C4-2B (cell line): Measurements from ENCODE around the gene MLXIP.

Experiments used
- ZFX ChIP-seq: fragments of 450-650 bp; IDR thresholded peaks from 2 replicates; pipeline ENCODE4 v1.6.1; 2017
- TF ChIP-seq, protein P1 (sequence below): fragments of 450-650 bp; conservative IDR thresholded peaks from 2 replicates; pipeline ENCODE4 v1.5.1; 2017; ENCODE audit warnings: mild to moderate bottlenecking

DNA sequence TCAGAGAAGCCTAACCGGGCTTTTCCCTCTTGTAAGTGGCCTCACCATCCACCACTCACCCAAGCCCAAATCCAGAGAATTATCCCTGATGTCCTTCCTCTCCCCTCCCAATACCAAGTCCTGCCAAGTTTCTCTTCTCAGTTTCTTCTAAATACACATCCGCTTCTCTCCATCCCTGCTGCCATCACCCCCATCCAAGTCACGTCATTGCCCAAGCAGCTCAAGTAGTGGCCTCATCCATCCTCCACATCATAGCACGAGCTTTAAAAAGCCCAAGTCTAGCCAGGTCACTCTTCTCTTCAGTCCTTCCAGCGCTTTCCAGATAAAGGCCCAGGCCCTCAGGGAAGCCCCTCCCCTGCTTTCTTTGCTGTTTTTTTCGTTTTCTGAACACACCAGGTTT, 70.1 kb downstream of the MLXIP start:
- TF ChIP-seq, protein P1, sequence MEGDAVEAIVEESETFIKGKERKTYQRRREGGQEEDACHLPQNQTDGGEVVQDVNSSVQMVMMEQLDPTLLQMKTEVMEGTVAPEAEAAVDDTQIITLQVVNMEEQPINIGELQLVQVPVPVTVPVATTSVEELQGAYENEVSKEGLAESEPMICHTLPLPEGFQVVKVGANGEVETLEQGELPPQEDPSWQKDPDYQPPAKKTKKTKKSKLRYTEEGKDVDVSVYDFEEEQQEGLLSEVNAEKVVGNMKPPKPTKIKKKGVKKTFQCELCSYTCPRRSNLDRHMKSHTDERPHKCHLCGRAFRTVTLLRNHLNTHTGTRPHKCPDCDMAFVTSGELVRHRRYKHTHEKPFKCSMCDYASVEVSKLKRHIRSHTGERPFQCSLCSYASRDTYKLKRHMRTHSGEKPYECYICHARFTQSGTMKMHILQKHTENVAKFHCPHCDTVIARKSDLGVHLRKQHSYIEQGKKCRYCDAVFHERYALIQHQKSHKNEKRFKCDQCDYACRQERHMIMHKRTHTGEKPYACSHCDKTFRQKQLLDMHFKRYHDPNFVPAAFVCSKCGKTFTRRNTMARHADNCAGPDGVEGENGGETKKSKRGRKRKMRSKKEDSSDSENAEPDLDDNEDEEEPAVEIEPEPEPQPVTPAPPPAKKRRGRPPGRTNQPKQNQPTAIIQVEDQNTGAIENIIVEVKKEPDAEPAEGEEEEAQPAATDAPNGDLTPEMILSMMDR, result no peak
- TF ChIP-seq ZFX, result no peak
